GM23338 (cell line): ENCODE data around the gene BCAR3. TPM values are rescaled to one million over a fixed set of nuclear protein-coding genes. Genes with fewer than 3 reads are reported as not detected.
A peak's percentile ranks its signal among the peaks of the same experiment; 100 is the strongest.

Source experiments
- ATAC-seq: fragments of 200-7000 bp; cut with Tn5 transposase; 3 replicates; pipeline ENCODE4 v1.9.1; 2020
- DNase-seq: peaks from one replicate; pipeline ENCODE4 v3.0.0-alpha.2; 2015; ENCODE audit warnings: low spot score
- H2AFZ ChIP-seq: fragments of 200-600 bp; sonication (generic); 2 replicates; pipeline ENCODE4 v1.8.0; 2016; ENCODE audit warnings: antibody characterized with exemption, mild to moderate bottlenecking, moderate library complexity
- H3F3A ChIP-seq: fragments of 200-600 bp; sonication (generic); replicated peaks from 2 replicates; pipeline ENCODE4 v1.8.0; 2017; ENCODE audit warnings: antibody characterized with exemption, mixed run types, low read depth
- H3K27ac ChIP-seq: fragments of 200-600 bp; sonication (generic); 2 replicates; pipeline ENCODE4 v1.6.1; 2016; ENCODE audit warnings: low read depth
- H3K27me3 ChIP-seq: fragments of 200-600 bp; sonication (generic); 2 replicates; pipeline ENCODE4 v1.8.0; 2016; ENCODE audit warnings: mild to moderate bottlenecking, mixed run types, moderate library complexity; ENCODE audit not compliant: insufficient read depth
- H3K36me3 ChIP-seq: fragments of 200-600 bp; sonication (generic); 2 replicates; pipeline ENCODE4 v1.8.0; 2016; ENCODE audit warnings: mild to moderate bottlenecking; ENCODE audit not compliant: insufficient read depth
- H3K4me1 ChIP-seq: fragments of 200-600 bp; sonication (generic); 2 replicates; pipeline ENCODE4 v1.8.0; 2016; ENCODE audit warnings: mild to moderate bottlenecking, moderate library complexity; ENCODE audit not compliant: insufficient read depth
- H3K4me2 ChIP-seq: fragments of 200-600 bp; sonication (generic); 2 replicates; pipeline ENCODE4 v1.7.1; 2017; ENCODE audit warnings: mixed run types
- H3K4me3 ChIP-seq: fragments of 200-600 bp; sonication (generic); 2 replicates; pipeline ENCODE4 v1.6.1; 2016; ENCODE audit warnings: mixed run types
- H3K79me2 ChIP-seq: fragments of 200-600 bp; sonication (generic); replicated peaks from 2 replicates; pipeline ENCODE4 v1.8.0; 2017; ENCODE audit warnings: mild to moderate bottlenecking; ENCODE audit not compliant: insufficient read depth
- H3K9me2 ChIP-seq: fragments of 200-600 bp; sonication (generic); 2 replicates; pipeline ENCODE4 v1.8.0; 2017; ENCODE audit not compliant: insufficient read depth
- H4K20me1 ChIP-seq: fragments of 200-600 bp; sonication (generic); replicated peaks from 2 replicates; pipeline ENCODE4 v1.8.0; 2017; ENCODE audit warnings: mild to moderate bottlenecking; ENCODE audit not compliant: insufficient read depth
- H3K27ac Mint-ChIP-seq: 2 replicates; pipeline ENCODE4 v1.8.0; 2020; ENCODE audit warnings: inconsistent platforms, mild to moderate bottlenecking, moderate library complexity, mixed read lengths
- H3K27me3 Mint-ChIP-seq: 3 replicates; pipeline ENCODE4 v1.8.0; 2022; ENCODE audit warnings: low read depth, mild to moderate bottlenecking, moderate library complexity, mixed read lengths, inconsistent platforms; ENCODE audit not compliant: insufficient read depth, poor library complexity
- H3K36me3 Mint-ChIP-seq: 3 replicates; pipeline ENCODE4 v1.8.0; 2021; ENCODE audit warnings: low read depth, mild to moderate bottlenecking, inconsistent platforms, moderate library complexity, mixed read lengths
- H3K4me1 Mint-ChIP-seq: 3 replicates; pipeline ENCODE4 v1.8.0; 2020; ENCODE audit warnings: mild to moderate bottlenecking, inconsistent platforms, mixed read lengths
- H3K4me3 Mint-ChIP-seq: 3 replicates; pipeline ENCODE4 v1.8.0; 2021; ENCODE audit warnings: moderate library complexity, mild to moderate bottlenecking, inconsistent platforms, mixed read lengths
- H3K9me3 Mint-ChIP-seq: 3 replicates; pipeline ENCODE4 v1.8.0; 2020; ENCODE audit warnings: moderate library complexity, mild to moderate bottlenecking, inconsistent platforms, mixed read lengths
- CREB1 ChIP-seq: fragments of 250-450 bp; sonication (Bioruptor Pico); IDR thresholded peaks from 2 replicates; pipeline ENCODE4 v1.5.0; 2020; ENCODE audit warnings: low read depth, mild to moderate bottlenecking, moderate library complexity
- CTCF ChIP-seq, 2 experiments: fragments of 200-600 bp in 1 of 2; sonication (generic) in 1 of 2; conservative IDR thresholded peaks; 2 replicates each; pipeline versions ENCODE4 v1.5.1 to v1.6.1; 2016 to 2017; ENCODE audit warnings: antibody characterized with exemption in 2 of 2, low read depth in 2 of 2, mild to moderate bottlenecking in 2 of 2, moderate library complexity in 1 of 2
- ETS1 ChIP-seq: IDR thresholded peaks from 2 replicates; pipeline ENCODE4 v1.6.1; 2016; ENCODE audit warnings: antibody characterized with exemption
- EZH2 ChIP-seq: fragments of 200-600 bp; sonication (generic); IDR thresholded peaks from one replicate; pipeline ENCODE4 v1.8.0; 2017; ENCODE audit warnings: antibody characterized with exemption, mild to moderate bottlenecking, low read depth; ENCODE audit not compliant: unreplicated experiment
- EZH2phosphoT487 ChIP-seq: fragments of 200-600 bp; sonication (generic); IDR thresholded peaks from one replicate; pipeline ENCODE4 v1.8.1; 2018; ENCODE audit warnings: antibody characterized with exemption; ENCODE audit not compliant: unreplicated experiment
- JUNB ChIP-seq: IDR thresholded peaks from one replicate; pipeline ENCODE4 v1.6.1; 2016; ENCODE audit warnings: antibody characterized with exemption; ENCODE audit not compliant: unreplicated experiment
- NANOG ChIP-seq: IDR thresholded peaks from 2 replicates; pipeline ENCODE4 v1.6.1; 2016; ENCODE audit warnings: antibody characterized with exemption, borderline replicate concordance
- POLR2AphosphoS5 ChIP-seq: IDR thresholded peaks from 2 replicates; pipeline ENCODE4 v1.6.1; 2016; ENCODE audit warnings: antibody characterized with exemption, low read depth
- ZNF114 ChIP-seq: fragments of 250-450 bp; sonication (Bioruptor Pico); IDR thresholded peaks from 2 replicates; pipeline ENCODE4 v1.5.0; 2020; ENCODE audit warnings: mild to moderate bottlenecking, moderate library complexity
- ZNF331 ChIP-seq: fragments of 250-450 bp; sonication (Bioruptor Pico); IDR thresholded peaks from 2 replicates; pipeline ENCODE4 v1.5.0; 2020; ENCODE audit warnings: low read depth, mild to moderate bottlenecking, moderate library complexity
- ZNF462 ChIP-seq: fragments of 250-450 bp; sonication (Bioruptor Pico); IDR thresholded peaks from 2 replicates; pipeline ENCODE4 v1.5.0; 2020; ENCODE audit warnings: mild to moderate bottlenecking, moderate library complexity
- polyA plus RNA-seq: library from polyadenylated mRNA; unstranded; fragments of >200 nt; fragmentation: Nextera tagmentation; extraction: Ambion mirVana; gene quantifications from 2 replicates; pipeline ENCODE4 v1.2.1, GENCODE V29; 2016
- total RNA-seq: library from RNA; depleted of rRNA; stranded (reverse); fragments of >200 nt; shearing (Covaris generic); gene quantifications from 2 replicates; pipeline ENCODE4 v1.2.3, GENCODE V29; 2014

The BCAR3 gene
- total and polyA plus RNA-seq, 2 experiments from 2014 or later = 5.5 to 9.7 TPM

GRCh38 chr1:93569489-93569888, 112.1 kb downstream of the BCAR3 start (continued):
- TF ChIP-seq ZNF462 (CRISPR knock-in tag) = no peak
- no peak for TF ChIP-seq CREB1 (CRISPR knock-in tag)
- TF ChIP-seq CTCF (conservative IDR thresholded peaks at IDR 0.05; ENCODE audit: low read depth in 2 of 2) = no peak
- no peak for TF ChIP-seq ZNF331 (CRISPR knock-in tag)
- no peak for TF ChIP-seq JUNB
- TF ChIP-seq EZH2phosphoT487 = no peak

DNA sequence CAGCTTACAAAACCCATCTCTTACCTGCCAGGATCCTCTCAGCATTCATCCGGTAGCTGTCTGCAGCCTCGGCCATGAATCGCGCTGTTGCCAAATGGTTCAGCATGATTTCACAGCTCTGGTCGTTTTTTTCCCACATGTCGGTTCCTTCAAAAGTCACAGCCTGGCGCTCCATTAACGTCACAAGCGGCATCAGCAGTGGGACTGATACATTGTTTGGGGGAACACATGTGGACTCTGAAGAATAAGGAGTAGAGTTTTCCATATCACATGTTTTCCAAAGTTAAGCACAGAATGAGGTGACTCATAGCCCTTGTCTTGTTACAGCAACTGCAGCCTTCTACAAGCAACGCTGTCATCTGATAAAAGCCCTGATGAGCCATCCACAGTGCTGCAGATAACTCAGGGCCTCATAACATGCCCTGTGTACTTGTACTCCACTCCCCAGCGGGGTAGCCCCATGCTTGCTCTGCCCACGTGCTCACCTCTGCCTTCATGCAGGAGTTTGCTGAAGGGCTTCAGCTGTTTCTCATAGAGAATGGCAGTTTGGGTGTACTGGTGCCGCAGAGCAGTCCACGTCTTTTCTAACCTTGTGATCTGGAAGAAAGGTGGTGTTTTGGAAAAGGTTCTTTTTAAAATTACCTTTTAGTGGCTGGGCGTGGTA, 114.2 kb downstream of the BCAR3 start:
- H3K27me3 ChIP-seq = no peaks in the 10 kb centered on the region
- H3K9me2 ChIP-seq = no peaks in the 10 kb centered on the region
- Mint-ChIP-seq H3K9me3 (no peaks in the 10 kb centered on the region), H3K4me1 (peaks cover 10% of the 10 kb centered on the region), H3K4me3 (no peak overlapping the region), H3K36me3 (peaks cover 33% of the 10 kb centered on the region; the same call in 2 of the 3 replicates), H3K27me3 (peaks cover 5% of the 10 kb centered on the region), H3K27ac (no peak overlapping the region; the same call in 1 of the 2 replicates)
- H2AFZ ChIP-seq = no peak overlapping the region
- H4K20me1 ChIP-seq = 0 out of 2 replicates have a peak, but pooled peaks cover 8% of the 10 kb centered on the region
- H3K36me3 ChIP-seq = no peaks in the 10 kb centered on the region; the same call in 1 of the 2 replicates
- H3K4me3 ChIP-seq = no peak overlapping the region
- H3K79me2 ChIP-seq = no peaks in the 10 kb centered on the region
- no peak for ATAC-seq
- no peak overlapping the region for H3K4me2 ChIP-seq
- DNase-seq = no peak
- H3K4me1 ChIP-seq = peaks cover 8% of the 10 kb centered on the region
- H3F3A ChIP-seq = no peaks in the 10 kb centered on the region
- H3K27ac ChIP-seq = 0 out of 2 replicates have a peak overlapping the region, but pooled peaks have one; percentile 39
- TF ChIP-seq ZNF331 (CRISPR knock-in tag) (no peak), CTCF (conservative IDR thresholded peaks at IDR 0.05; ENCODE audit: low read depth in 2 of 2) (no peak), NANOG (no peak), EZH2phosphoT487 (no peak), POLR2AphosphoS5 (no peak), ZNF114 (CRISPR knock-in tag) (no peak), JUNB (no peak), ETS1 (no peak), EZH2 (no peak)
